WTC11 (cell line): ENCODE results near the gene USP10.

ENCODE experiments used
- TF ChIP-seq, protein P1 (sequence below): sonication (generic); formaldehyde crosslinking; IDR thresholded peaks from 2 replicates; pipeline ENCODE4 v1.8.1; 2023; ENCODE audit warnings: mild to moderate bottlenecking, missing genetic modification reagents, moderate library complexity
- TF ChIP-seq, protein P2 (sequence below): fragments of 200-600 bp; IDR thresholded peaks from 2 replicates; pipeline ENCODE4 v1.8.0; 2022; ENCODE audit warnings: antibody characterized with exemption
- TF ChIP-seq, protein P3 (sequence below): sonication (generic); formaldehyde crosslinking; IDR thresholded peaks from 2 replicates; pipeline ENCODE4 v1.8.0; 2022; ENCODE audit warnings: mild to moderate bottlenecking, missing genetic modification reagents

DNA sequence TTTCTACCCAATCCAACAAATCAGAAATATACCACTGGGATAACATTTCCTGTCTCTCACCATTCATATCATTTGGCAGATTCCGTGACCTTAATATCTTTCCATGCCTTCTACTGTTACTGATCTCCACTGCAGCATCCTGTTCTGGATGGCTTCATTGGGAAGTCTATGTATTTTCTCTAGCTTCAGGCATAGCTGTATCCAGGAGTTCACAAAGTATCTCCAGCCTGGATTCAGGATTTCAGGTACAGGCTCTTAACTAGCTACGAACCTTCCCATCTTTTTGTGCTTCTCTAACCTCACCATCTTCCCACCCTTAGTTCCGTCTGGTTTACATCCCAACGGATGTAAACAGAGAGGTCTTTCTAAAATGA lies 15.2 kb upstream of the USP10 start:
- TF ChIP-seq, protein P1, sequence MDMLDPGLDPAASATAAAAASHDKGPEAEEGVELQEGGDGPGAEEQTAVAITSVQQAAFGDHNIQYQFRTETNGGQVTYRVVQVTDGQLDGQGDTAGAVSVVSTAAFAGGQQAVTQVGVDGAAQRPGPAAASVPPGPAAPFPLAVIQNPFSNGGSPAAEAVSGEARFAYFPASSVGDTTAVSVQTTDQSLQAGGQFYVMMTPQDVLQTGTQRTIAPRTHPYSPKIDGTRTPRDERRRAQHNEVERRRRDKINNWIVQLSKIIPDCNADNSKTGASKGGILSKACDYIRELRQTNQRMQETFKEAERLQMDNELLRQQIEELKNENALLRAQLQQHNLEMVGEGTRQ (CRISPR knock-in tag), result no peak
- TF ChIP-seq, protein P2, sequence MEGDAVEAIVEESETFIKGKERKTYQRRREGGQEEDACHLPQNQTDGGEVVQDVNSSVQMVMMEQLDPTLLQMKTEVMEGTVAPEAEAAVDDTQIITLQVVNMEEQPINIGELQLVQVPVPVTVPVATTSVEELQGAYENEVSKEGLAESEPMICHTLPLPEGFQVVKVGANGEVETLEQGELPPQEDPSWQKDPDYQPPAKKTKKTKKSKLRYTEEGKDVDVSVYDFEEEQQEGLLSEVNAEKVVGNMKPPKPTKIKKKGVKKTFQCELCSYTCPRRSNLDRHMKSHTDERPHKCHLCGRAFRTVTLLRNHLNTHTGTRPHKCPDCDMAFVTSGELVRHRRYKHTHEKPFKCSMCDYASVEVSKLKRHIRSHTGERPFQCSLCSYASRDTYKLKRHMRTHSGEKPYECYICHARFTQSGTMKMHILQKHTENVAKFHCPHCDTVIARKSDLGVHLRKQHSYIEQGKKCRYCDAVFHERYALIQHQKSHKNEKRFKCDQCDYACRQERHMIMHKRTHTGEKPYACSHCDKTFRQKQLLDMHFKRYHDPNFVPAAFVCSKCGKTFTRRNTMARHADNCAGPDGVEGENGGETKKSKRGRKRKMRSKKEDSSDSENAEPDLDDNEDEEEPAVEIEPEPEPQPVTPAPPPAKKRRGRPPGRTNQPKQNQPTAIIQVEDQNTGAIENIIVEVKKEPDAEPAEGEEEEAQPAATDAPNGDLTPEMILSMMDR, result no peak
- TF ChIP-seq, protein P3, sequence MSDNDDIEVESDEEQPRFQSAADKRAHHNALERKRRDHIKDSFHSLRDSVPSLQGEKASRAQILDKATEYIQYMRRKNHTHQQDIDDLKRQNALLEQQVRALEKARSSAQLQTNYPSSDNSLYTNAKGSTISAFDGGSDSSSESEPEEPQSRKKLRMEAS (CRISPR knock-in tag), result no peak
